Measurements from ENCODE around the gene SYNC.
"Not testable (repeated sequence)": the region's sequence is repeated elsewhere in the genome, so short reads cannot be mapped to it uniquely, and the experiment has no call there.

Gene SYNC

GRCh38 chr1:32693455-32694174, 9.0 kb downstream of the SYNC start:
- no peak for DNase-seq

GRCh38 chr1:32686387-32686786, 16.2 kb downstream of the SYNC start:
- no peak for DNase-seq

DNA sequence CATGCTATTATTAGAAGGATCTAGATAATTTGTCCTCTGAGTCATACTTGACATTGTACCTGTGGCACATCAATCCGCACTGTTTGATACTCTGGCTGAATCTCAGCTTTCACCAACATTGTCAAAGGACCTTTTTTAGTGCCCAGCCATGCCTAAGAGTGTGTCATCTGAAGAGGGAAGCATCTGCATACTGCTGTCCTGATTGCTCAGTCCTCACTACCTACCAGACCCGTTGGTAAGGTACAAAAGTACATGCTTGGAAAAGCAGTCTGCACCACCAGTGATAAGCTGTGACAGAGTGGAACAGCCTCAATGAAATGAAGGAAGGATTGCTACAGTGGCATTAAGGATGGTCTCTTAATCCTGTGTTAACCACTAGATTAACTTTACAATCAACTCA, 17.1 kb downstream of the SYNC start:
- no peak for DNase-seq

DNA sequence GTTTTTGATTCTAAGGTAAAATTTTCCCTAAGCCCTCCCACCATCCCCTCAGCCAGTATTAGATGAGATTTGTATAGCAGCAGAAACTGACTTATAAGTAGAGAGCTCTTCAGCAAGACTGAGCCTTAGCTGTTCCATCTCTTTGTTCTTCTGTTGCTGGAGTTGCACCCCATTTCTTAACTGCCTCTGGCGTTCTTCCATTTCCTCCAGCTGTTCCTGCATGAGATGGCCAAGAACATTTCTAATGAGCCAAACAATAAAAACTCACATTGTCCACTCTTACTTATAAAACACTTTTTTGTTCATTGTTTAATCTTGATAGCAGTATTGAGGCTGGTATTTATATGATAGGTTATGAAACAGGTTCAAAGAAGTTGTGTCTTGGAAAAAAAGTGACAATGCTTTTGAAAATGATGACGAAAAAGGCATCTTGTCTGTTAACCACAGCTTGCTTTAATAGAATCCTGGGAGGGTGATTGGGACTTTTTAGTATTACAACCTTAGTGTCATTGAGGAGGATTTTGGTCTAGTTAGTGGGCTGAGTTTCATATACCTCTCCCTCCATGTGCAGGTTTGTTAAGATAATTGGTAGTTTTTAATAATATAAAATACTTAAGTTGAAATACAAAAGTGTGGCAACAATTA, 18.3 kb downstream of the SYNC start:
- DNase-seq: no peak

DNA sequence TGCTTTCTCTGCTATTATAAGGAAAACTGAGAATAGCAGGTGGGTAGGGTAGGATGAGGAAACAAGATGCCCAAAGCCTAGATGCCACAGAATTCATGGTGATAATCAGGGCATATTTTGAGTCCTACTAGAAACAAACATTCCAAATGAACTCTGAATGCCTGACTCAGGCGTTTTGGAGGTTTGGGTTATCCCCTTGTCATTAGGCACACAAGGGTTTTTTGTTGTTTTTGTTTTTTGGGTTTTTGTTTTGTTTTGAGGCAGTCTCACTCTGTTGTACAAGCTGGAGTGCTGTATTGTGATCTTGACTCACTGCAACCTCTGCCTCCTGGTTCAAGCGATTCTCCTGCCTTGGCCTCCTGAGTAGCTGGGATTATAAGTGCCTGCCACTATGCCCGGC, 19.2 kb downstream of the SYNC start:
- DNase-seq: no peak

- no peak for DNase-seq
Measured at GRCh38 chr1:32681999-32682398, 20.6 kb downstream of the SYNC start.

GRCh38 chr1:32681509-32681908, 21.1 kb downstream of the SYNC start:
- DNase-seq: no peak

GRCh38 chr1:32680642-32681041, 21.9 kb downstream of the SYNC start:
- no peak for DNase-seq

DNA sequence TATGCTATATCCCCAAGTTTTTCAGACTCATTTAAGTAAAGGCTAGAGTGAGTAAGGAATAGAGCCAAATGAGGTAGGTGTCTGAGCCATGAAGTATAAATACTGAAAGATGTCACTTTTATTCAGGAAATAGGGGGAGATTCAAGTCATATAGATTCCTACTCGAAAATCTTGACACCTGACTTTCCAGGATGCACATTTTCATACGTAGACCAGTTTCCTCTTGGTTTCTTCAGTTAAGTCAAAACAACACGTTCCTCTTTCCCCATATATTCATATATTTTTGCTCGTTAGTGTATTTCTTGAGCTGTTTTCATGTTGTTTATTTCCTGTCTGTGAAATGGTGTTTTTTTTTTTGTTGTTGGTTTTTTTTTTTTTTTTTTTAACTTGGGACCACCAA, 22.6 kb downstream of the SYNC start:
- not testable (repeated sequence) for DNase-seq

DNA sequence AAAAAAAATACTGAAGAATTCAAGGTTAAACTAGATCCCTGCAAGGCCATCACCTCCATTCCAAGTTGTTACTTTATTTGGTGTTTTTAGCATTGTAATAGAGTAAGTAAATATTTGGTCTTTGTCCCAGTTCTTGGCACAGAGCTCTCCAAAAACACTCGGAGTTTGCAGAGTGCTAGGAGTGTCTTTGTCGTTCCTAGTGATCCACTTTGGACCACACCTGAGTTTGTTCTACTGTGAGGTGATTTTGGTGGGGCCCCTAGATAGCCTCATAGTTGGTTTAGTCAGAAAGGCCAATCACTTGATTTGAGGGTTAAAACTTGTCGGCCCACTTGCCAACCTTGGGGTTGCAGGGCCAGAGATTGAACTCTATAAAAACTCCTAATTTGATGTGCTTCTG, 25.6 kb downstream of the SYNC start:
- DNase-seq: no peak

GRCh38 chr1:32668716-32669115, 33.9 kb downstream of the SYNC start:
- not testable (repeated sequence) for DNase-seq

GRCh38 chr1:32666901-32667566, 35.5 kb downstream of the SYNC start:
- DNase-seq: no peak

GRCh38 chr1:32665915-32666314, 36.7 kb downstream of the SYNC start:
- DNase-seq: no peak

DNA sequence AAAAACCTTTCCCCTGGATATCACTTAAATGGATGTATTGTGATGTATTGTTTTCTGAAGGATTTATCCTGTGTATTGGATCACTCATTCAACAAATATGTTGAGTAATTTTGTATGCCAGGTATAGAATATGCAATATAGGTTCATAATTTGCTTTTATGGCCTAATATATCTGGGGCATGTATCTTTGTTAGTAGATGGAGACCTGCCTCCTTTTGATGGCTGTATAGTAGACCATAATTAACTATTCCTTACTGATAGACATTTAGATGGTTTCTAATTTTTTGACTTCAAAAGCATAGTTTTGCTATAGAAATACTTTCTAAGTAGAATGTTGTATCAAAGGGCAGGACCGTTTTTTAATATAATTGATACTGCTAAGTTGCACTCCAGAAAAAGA, 43.0 kb downstream of the SYNC start:
- DNase-seq: no peak

DNA sequence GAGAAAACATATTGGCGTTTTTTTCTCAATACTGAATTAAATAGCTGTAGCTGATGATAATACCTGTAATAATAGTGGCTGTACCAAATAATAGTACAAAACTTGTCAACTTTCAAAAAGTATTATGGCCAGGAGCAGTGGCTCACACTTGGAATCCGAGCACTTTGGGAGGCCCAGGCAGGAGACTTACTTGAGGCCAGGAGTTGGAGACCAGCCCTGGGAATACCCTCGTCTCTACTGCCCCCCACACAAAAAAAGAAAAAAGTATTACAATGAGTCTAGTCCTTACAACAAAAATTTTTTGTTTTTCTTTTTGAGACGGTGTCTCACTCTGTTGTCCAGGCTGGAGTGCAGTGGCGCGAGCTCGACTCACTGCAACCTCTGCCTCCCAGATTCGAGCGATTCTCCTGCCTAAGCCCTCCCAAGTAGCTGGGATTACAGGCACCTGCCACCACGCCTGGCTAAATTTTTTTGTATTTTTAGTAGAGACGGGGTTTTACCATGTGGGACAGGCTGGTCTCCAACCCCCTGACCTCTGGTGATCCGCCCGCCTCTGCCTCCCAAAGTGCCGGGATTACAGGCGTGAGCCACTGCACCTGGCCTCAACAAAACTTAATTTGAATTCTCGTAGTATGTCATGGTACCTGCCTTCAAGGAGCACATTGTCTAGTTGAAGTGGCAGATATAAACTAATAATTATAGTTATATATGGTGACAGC, 50.2 kb downstream of the SYNC start:
- DNase-seq: no peak

GRCh38 chr1:32651461-32652073, 51.0 kb downstream of the SYNC start:
- no peak for DNase-seq

DNA sequence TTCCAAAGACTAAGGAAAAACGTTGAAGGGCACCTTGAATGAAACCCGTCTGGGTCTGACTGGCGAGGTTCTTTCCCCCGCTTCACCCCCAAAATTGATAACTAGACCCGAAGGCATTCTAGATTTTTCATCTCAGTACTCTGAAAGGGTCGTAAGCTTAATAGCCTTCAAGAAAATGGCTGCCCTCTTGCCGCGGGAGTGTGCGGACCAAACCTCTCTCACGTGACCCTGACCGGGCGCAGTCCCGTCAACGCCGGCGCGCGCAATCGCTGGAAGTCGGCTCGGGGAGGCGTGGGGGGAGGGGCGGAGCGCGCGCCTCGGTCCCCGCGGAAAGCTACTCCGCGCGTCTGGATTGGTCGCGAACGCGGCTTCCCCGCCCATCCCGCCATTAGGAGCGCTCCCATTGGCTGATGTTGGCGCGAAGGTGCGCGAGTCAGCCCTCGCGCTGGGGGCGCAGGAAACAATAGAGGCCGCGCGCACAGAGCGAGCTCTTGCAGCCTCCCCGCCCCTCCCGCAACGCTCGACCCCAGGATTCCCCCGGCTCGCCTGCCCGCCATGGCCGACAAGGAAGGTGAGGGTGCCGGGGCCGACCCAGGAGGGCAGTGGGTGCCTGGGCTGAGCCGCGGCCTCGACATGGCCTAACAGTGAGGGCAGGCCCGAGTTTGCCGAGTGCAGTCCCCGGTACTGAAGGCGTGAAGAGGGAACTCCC, 51.7 kb downstream of the SYNC start, which contains the start of gene RBBP4:
Gene RBBP4, plus strand, starts transcription at position 457 of the 709 bp plus-strand sequence. Its CDS starts 99 bp downstream, at position 556.
- peak; percentile 94 to 97 for DNase-seq

DNA sequence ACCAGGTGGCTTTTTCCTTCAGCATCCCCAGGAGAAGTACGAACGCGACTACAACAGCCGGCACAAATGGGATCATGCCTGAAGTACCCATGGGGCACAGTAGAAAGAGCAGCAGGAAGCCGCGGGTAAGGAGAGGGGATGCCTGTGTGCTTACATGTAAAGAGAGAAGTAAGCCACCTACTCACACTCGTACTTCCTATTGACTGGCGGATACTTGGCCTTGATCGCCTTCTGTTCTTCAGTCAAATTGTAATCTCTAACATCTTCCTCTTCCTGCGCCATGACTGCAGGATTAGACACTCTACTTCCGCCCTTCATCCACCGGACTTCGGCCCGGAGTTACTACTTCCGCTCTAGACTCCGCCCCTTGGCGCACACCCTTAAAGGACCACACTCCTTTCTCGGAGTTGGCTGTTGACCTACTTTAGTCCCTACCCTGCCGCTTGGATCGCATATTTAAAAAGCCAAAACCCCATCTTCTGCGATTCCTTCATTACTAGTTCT, 52.3 kb downstream of the SYNC start, which contains the start of gene ZBTB8OS:
Gene ZBTB8OS, minus strand, starts transcription at position 303 of the 504 bp plus-strand sequence. Its CDS starts 21 bp downstream, at position 282.
- DNase-seq: peak; percentile 87 to 92

- no peak for DNase-seq
Measured at GRCh38 chr1:32647308-32648134, 55.0 kb downstream of the SYNC start.

DNA sequence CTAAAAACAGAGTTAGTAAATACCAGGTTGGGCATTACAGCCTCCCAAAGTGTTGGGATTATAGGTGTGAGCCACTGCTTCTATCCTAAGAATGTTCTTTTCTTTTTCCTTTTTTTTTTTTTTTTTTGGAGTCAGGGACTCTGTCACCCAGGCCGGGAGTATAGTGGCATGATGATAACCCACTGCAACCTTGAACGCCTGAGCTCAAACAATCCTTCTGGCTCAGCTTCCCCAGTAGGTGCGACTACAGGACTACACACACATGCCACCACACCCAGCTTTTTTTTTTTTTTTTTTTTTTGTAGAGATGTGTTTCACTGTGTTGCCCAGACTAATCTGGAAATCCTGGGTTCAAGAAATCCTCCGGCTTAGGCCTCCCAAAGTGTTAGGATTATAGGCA, 58.1 kb downstream of the SYNC start:
- DNase-seq: no peak

DNA sequence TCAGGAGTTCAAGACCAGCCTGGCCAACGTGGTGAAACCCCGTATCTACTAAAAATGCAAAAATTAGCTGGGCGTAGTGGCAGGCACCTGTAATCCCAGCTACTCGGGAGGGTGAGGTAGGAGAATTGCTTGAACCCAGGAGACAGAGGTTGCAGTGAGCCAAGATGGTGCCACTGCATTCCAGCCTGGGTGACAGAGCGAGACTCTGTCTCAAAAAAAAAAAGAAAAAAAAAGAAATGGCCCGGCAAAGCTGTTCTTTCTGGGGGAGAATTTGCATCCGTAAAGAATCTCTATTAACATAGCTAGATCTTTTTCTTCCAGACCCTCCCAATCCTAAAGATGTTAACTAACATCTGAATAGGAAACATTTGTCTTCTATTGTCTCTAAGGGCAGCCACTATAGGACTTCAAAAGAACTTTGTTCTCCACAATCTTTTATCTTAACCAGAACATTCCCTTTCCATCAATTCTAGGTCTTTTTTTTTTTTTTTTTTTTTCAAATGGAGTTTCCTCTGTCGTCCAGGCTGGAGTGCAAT, 60.2 kb downstream of the SYNC start:
- not testable (repeated sequence) for DNase-seq
